GOT3 (cell line): ENCODE results near the gene SORCS3.

Source experiments
- DNase-seq: peaks from one replicate; lab custom pipeline; 2025; ENCODE audit warnings: mixed read lengths; lab: John Stamatoyannopoulos, UW

Gene SORCS3

GRCh38 chr10:104778371-104778770 is 137.3 kb downstream of the SORCS3 start:
- no peak for DNase-seq

- DNase-seq = no peak
Observed at GRCh38 chr10:104779701-104780100, 138.6 kb downstream of the SORCS3 start.

GRCh38 chr10:104780165-104780564 is 139.1 kb downstream of the SORCS3 start:
- DNase-seq = no peak

- no peak for DNase-seq
Observed at GRCh38 chr10:104780946-104781595, 140.0 kb downstream of the SORCS3 start.

GRCh38 chr10:104784452-104784851 is 143.4 kb downstream of the SORCS3 start:
- DNase-seq = no peak

GRCh38 chr10:104791471-104791870 is 150.4 kb downstream of the SORCS3 start:
- DNase-seq = no peak

- no peak for DNase-seq
Observed at GRCh38 chr10:104795411-104795810, 154.3 kb downstream of the SORCS3 start.

- no peak for DNase-seq
Observed at GRCh38 chr10:104796823-104797222, 155.7 kb downstream of the SORCS3 start.

GRCh38 chr10:104802941-104803340 is 161.9 kb downstream of the SORCS3 start:
- no peak for DNase-seq

- no peak for DNase-seq
Observed at GRCh38 chr10:104804880-104805279, 163.8 kb downstream of the SORCS3 start.

GRCh38 chr10:104806801-104807200 is 165.7 kb downstream of the SORCS3 start:
- no peak for DNase-seq

- no peak for DNase-seq
Observed at GRCh38 chr10:104807581-104808310, 166.7 kb downstream of the SORCS3 start.

GRCh38 chr10:104809288-104810090 is 168.4 kb downstream of the SORCS3 start:
- no peak for DNase-seq

- no peak for DNase-seq
Observed at GRCh38 chr10:104811166-104811565, 170.1 kb downstream of the SORCS3 start.

- DNase-seq = no peak
Observed at GRCh38 chr10:104816501-104816900, 175.4 kb downstream of the SORCS3 start.

- DNase-seq = no peak
Observed at GRCh38 chr10:104819731-104820130, 178.6 kb downstream of the SORCS3 start.

GRCh38 chr10:104822088-104822487 is 181.0 kb downstream of the SORCS3 start:
- DNase-seq = no peak

- no peak for DNase-seq
Observed at GRCh38 chr10:104824380-104825006, 183.4 kb downstream of the SORCS3 start.

GRCh38 chr10:104831272-104831671 is 190.2 kb downstream of the SORCS3 start:
- DNase-seq = no peak

- DNase-seq = no peak
Observed at GRCh38 chr10:104834580-104834979, 193.5 kb downstream of the SORCS3 start.

- no peak for DNase-seq
Observed at GRCh38 chr10:104835422-104835821, 194.3 kb downstream of the SORCS3 start.

- no peak for DNase-seq
Observed at GRCh38 chr10:104842704-104843103, 201.6 kb downstream of the SORCS3 start.
